Measurements from ENCODE around the gene LIF. TPM values are rescaled to one million over a fixed set of nuclear protein-coding genes. Genes with fewer than 3 reads are reported as not detected.
"Not testable (repeated sequence)": the region's sequence is repeated elsewhere in the genome, so short reads cannot be mapped to it uniquely, and the experiment has no call there.

LIF gene
- total RNA-seq, 2 experiments from 2014 or later, result 176 to 189 TPM

DNA sequence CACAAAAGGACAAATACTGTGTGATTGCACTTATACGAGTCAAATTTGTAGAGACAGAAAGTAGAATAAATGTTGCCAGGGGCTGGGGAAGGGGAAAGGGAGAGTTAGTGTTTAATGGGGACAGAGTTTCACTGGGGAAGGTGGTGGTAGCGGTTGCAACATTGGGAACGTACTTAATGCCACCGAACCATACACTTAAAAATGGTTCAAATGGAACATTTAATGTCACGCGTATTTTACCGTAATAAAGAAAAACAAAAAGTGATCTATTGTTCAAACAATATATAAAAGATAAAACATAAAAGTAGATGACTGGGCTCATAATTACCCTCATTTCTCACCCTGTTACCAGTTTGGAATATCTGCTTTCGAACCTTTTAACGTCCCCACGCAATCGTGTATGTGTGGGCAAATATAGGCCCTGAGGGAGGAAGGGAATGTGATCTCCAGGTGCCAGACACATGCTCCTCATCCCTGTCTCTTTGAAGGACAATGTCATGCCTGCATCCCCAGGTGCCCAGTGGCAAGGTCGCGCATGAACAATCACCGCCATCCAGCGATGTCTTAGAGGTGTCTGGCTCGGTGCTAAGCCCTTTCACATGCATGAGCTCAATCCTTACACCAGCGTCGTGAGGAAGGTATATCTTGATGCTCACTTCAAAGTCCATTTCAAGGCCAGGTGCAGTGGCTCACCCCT, 35.3 kb downstream of the LIF start:
- Mint-ChIP-seq H3K27me3 (no peaks in the 10 kb centered on the region), H3K9me3 (no peaks in the 10 kb centered on the region), H3K27ac (no peak overlapping the region), H3K4me1 (ENCODE audit: low read depth) (peaks cover 13% of the 10 kb centered on the region), H3K4me3 (no peak overlapping the region), H3K36me3 (no peaks in the 10 kb centered on the region)
- intact Hi-C loops (cut with micrococcal nuclease), result no loop called here
- no peak for DNase-seq
- CTCF ChIA-PET, result no interaction called here
- POLR2A ChIA-PET, result no interaction called here

DNA sequence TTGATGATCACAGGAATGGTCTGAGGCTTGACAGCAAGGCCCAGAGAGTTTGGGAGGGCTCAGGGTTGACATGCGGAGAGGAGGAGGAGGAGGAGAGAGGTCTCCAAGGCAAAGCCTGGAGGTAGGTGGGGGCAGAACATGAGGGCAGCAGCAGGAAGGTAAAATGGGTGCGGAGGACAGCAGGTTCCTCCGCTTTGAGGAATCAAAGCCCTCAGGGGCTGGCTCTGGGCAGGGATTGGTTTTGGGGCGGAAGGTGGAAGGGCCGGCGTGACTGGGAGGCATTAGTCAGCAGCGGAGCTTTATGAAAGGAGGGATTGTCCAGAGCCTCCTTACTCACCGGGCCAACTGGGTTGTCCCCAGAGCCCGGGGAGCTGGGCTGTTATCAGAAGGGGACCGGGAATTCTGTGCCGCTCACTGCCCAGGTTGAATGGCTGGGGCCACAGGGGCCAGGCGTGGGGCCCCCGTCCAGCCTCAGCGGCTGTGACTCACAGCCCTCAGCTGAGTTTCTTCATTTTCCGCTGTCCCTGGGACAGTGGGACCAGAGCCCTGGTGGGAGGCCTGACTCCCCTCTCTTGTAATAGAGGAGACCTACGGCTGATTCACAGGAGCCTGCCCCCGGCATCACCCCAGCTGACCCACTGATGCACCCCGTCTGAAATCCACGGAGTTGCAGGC, 36.2 kb downstream of the LIF start:
- no peak overlapping the region for H3K4me3 Mint-ChIP-seq
- no peak for DNase-seq
- intact Hi-C loops (cut with micrococcal nuclease), result no loop called here
- ChIA-PET POLR2A (no interaction called here), CTCF (no interaction called here)
- no peaks in the 10 kb centered on the region for H3K36me3 Mint-ChIP-seq
- H3K4me1 Mint-ChIP-seq (ENCODE audit: low read depth), result peaks cover 13% of the 10 kb centered on the region
- H3K27me3 Mint-ChIP-seq, result no peaks in the 10 kb centered on the region
- H3K27ac Mint-ChIP-seq, result no peak overlapping the region
- no peaks in the 10 kb centered on the region for H3K9me3 Mint-ChIP-seq

DNA sequence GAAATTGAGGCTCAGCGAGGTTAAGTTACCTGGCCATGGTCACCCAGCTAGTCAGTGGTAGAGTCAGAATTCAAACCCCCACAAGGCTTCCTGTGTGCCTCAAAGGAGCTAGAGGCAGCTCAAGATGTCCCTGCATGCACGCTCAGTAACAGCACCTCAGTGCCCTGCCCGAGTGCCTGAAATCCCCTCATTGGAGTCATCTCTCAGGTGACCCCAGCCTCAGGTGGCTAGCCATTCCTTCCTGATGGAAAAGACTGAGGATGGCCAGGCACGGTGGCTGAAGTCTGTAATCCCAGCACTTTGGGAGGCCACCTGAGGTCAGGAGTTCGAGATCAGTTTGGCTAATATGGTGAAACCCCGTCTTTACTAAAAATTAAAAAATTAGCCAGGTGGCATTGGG, 36.9 kb downstream of the LIF start:
- POLR2A ChIA-PET, result no interaction called here
- Mint-ChIP-seq H3K36me3 (no peaks in the 10 kb centered on the region), H3K27me3 (no peaks in the 10 kb centered on the region), H3K27ac (no peak overlapping the region), H3K9me3 (no peaks in the 10 kb centered on the region), H3K4me3 (no peak overlapping the region), H3K4me1 (ENCODE audit: low read depth) (peaks cover 13% of the 10 kb centered on the region)
- no peak for DNase-seq
- intact Hi-C loops (cut with micrococcal nuclease), result no loop called here
- CTCF ChIA-PET, result no interaction called here

DNA sequence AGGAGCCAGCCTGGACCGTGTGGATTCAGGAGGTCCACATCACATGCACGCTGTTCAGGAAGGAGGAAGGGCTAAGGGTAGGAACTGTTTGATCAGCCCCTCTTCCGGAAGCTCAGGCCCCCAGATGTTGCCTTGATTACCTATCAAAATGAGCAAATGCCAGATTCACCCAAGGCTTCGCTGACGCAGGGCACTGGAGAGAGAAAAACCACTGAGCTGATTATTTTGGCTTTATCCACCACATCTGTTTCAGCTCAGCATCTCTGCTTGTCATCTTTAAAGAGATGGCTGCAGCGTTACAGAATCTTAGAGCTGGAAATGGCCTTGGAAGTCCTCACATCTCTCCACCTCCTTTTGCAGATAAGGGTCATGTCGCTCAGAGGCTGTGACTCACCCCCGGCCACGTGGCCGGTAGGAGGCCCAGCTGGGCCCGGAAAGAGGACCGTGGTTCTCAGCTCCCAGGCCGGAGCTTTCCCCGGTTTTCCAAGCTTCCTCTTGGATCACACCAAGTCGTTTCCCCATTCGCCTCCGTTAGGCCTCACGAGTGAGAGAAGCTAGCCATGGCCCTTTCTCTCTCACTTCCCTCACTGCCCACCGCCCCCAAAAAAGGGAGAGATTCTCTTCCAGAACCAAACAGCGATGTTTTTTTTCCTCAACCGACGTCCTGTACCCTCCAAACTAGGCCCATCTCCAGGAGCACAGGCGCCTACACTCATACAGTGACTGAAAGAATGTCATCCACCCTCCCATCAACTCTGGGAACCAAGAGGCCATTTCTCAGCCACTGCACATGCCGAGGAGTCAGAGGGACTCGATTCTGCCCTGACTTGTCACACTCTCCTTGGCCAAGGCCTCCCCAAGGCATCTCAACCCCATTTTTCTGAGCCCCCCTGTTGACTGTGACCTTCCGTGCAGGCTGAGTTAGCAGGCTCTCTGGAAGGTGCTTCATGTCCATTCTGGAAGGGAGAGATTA, 37.6 kb downstream of the LIF start:
- H3K4me1 Mint-ChIP-seq (ENCODE audit: low read depth), result peaks cover 13% of the 10 kb centered on the region
- no peaks in the 10 kb centered on the region for H3K27me3 Mint-ChIP-seq
- intact Hi-C loops (cut with micrococcal nuclease), result no loop called here
- no peak overlapping the region for H3K4me3 Mint-ChIP-seq
- H3K9me3 Mint-ChIP-seq, result no peaks in the 10 kb centered on the region
- H3K27ac Mint-ChIP-seq, result peak overlapping the region; percentile 9
- no peak for DNase-seq
- ChIA-PET CTCF (interaction anchor here (1.0 to 1.3 kb wide), 2 partner anchors 9 to 100 kb away, joined by 3 read pairs; no protein-coding TSS in a partner anchor), POLR2A (interaction anchor here (0.7 kb wide), 1 partner anchor 21 kb away, joined by 3 read pairs; no protein-coding TSS in a partner anchor)
- H3K36me3 Mint-ChIP-seq, result no peaks in the 10 kb centered on the region

DNA sequence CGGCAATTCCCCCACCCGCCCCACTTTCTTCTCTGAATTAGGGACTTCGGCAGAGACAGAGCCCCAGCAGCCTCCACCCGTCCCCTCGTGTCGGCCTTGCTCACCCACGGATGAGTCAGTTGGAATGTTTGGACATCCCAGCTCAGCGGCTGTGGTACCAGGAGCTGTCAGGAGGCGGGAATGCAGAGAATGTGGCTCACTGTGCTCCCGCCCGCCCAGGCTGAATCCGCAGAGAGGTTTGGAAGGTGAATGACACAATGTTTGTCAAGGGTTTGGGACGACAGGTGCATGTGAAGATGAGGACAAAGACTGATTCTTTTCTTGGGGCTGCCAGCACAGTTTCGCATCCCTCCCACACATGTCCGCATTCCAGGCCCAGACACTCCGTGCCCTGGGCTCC, 39.6 kb downstream of the LIF start:
- Mint-ChIP-seq H3K9me3 (no peaks in the 10 kb centered on the region), H3K27ac (no peak overlapping the region), H3K36me3 (no peaks in the 10 kb centered on the region), H3K27me3 (no peaks in the 10 kb centered on the region), H3K4me1 (ENCODE audit: low read depth) (no peaks in the 10 kb centered on the region), H3K4me3 (no peak overlapping the region)
- ChIA-PET POLR2A (no interaction called here), CTCF (no interaction called here)
- intact Hi-C loops (cut with micrococcal nuclease), result no loop called here
- no peak for DNase-seq

DNA sequence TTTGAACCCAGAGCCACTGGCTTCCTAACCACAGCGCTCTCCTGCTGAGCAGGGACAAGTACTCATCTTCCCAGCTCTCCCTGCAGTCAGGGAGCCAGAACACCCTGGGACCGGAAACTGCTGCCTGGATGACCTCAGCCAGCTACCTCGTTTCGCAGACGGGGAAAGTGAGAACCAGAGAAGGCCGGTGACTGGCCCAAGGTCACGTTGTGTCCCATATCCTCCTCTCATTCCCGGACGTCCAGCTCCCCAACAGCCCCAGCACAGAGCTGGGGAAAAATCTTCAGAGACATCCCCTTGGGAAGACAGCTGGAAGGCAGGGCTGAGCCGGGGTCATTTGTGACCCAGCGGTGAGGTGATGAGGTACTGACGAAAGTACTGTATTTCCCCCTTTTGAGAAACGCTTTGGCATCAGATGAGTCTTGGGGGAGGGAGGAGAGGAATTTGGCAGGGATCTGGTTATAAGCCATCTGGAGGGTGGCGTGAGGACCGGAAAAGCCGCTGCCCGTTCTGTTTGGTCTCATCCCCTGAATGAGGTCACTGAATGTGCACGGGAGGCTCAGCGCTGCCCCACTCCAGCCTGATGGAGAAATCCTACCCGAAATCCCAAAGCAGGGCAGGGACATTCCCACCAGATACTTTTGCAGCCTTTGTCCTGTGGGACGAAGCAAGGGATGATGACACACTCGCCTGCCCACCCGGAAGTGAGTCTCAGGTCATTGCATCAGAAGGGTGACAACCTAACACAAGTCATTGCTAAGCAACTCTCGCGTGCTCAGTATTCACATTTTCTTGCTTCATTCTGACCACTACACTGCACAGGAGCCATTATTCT, 41.1 kb downstream of the LIF start:
- Mint-ChIP-seq H3K27me3 (no peaks in the 10 kb centered on the region), H3K36me3 (no peaks in the 10 kb centered on the region), H3K9me3 (no peaks in the 10 kb centered on the region), H3K4me3 (no peak overlapping the region), H3K4me1 (ENCODE audit: low read depth) (no peaks in the 10 kb centered on the region), H3K27ac (no peak overlapping the region)
- ChIA-PET POLR2A (interaction anchor here (1.0 kb wide), 1 partner anchor 14 kb away, joined by 3 read pairs; no protein-coding TSS in a partner anchor), CTCF (interaction anchor here (0.9 kb wide), 1 partner anchor 23 kb away, joined by 3 read pairs; no protein-coding TSS in a partner anchor)
- intact Hi-C loops (cut with micrococcal nuclease), result no loop called here
- DNase-seq, result no peak

DNA sequence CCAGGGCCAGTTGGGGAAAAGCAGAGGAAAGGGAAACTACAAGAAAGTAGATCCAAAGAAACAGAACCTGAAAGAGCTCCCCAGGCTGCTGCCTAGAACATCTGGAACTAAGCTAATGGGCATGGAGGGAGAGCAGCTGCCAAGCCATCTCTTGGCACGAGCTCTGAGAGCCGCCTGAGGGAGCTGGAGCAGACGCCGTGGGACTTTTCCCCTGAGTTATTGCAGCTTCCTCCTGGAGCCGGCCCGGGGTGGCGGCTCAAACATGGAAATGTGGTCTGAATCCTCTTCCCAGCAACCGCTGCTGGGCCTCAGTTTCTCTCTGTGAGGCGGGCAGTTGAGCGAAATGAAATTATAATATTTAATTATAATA, 41.8 kb downstream of the LIF start:
- Mint-ChIP-seq H3K4me1 (ENCODE audit: low read depth) (peaks cover under 1% of the 10 kb centered on the region), H3K4me3 (no peak overlapping the region), H3K27me3 (no peaks in the 10 kb centered on the region), H3K27ac (no peak overlapping the region), H3K36me3 (no peaks in the 10 kb centered on the region), H3K9me3 (no peaks in the 10 kb centered on the region)
- POLR2A ChIA-PET, result interaction anchor here (1.0 kb wide), 1 partner anchor 13 kb away, joined by 3 read pairs; no protein-coding TSS in a partner anchor
- intact Hi-C loops (cut with micrococcal nuclease), result no loop called here
- DNase-seq, result no peak
- CTCF ChIA-PET, result interaction anchor here (0.9 kb wide), 1 partner anchor 22 kb away, joined by 3 read pairs; no protein-coding TSS in a partner anchor

DNA sequence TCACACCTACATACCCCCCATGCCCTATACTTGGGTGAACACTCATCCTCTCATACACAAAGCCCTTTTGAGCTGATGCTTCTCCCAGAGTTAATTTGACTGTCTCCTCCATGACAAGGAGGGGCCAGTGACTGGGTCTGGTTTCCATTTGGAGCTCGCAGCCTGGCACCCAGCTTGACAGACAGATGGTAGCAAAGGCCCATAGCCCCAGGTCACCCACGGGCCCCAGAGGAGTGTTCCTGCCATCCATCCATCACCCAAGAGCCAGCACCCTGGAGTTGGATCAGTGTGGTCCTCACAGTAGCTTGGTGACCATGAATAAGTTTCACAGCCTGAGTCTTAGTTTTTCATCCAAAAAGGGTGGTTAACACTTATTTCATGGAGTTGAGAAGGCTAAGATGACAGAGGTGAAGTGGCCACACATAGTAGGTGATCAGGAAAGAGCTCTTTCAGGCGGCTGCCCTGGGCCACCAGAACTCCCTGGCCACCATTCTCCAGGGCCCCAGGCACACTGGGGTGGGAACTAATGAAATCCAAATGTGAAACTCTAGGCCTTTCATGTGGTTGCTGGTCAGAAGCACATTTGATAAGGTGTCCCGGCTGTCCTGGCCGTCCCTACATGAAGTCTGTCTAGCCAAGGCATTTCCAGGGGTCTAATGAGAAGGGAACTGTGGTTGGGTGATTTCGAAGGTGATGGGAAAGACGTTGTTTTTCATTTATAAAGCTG, 42.4 kb downstream of the LIF start:
- POLR2A ChIA-PET, result no interaction called here
- intact Hi-C loops (cut with micrococcal nuclease), result no loop called here
- no peak for DNase-seq
- CTCF ChIA-PET, result interaction anchor here (0.9 kb wide), 1 partner anchor 21 kb away, joined by 3 read pairs; no protein-coding TSS in a partner anchor
- Mint-ChIP-seq H3K36me3 (no peaks in the 10 kb centered on the region), H3K9me3 (no peaks in the 10 kb centered on the region), H3K27ac (no peak overlapping the region), H3K27me3 (no peaks in the 10 kb centered on the region), H3K4me3 (no peak overlapping the region), H3K4me1 (ENCODE audit: low read depth) (peaks cover 6% of the 10 kb centered on the region)

DNA sequence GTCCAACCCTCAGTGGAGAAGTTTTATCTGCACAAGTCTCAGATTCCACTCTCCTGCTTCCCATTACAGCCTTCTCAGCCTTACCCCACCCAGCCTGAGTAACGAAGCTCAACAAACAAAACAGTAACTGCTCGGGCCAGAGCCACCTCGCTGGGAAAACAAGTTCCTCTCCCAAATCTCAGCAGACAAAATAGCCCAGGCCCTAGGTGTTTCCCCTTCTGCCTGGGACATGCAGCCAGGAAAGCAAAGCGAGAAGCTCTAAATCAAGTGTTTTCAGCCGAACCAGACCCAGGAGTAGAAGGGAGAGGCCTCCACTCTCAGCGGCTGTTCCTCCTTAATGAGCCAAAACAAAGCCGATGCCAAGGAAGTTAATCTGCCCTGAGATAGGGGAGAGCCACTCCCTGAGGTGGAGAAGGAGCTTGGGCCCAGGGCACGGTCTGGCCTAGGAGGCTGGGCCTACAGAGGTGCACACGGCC, 44.0 kb downstream of the LIF start:
- Mint-ChIP-seq H3K9me3 (no peaks in the 10 kb centered on the region), H3K36me3 (no peaks in the 10 kb centered on the region), H3K27me3 (no peaks in the 10 kb centered on the region), H3K27ac (no peak overlapping the region), H3K4me3 (no peak overlapping the region), H3K4me1 (ENCODE audit: low read depth) (peaks cover 18% of the 10 kb centered on the region)
- intact Hi-C loops (cut with micrococcal nuclease), result no loop called here
- ChIA-PET POLR2A (interaction anchor here (1.0 kb wide), 1 partner anchor 42 kb away, joined by 3 read pairs; no protein-coding TSS in a partner anchor), CTCF (interaction anchor here (2.0 kb wide), 1 partner anchor 94 kb away, joined by 6 read pairs; no protein-coding TSS in a partner anchor)
- no peak for DNase-seq

DNA sequence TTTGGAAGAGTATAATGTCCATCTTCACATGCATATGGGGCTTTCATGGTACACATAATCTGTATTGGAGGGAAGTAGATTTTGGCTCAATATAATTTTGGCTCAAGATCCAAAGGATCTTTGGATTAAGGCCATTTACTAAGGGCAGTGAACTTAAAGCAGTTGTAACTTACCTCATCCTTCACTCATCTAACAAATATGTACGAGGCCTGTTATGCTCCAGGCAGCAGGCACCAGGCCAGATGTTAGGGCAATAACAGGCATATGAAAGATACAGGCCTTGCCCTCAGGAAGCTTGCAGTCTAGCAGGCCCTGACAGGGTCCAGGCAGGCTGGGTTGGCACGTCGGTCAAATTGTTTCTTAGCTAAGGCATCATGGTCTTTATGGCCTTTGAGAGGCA, 44.6 kb downstream of the LIF start:
- Mint-ChIP-seq H3K4me1 (ENCODE audit: low read depth) (peaks cover 23% of the 10 kb centered on the region), H3K27me3 (no peaks in the 10 kb centered on the region), H3K27ac (no peak overlapping the region), H3K4me3 (no peak overlapping the region), H3K9me3 (no peaks in the 10 kb centered on the region), H3K36me3 (no peaks in the 10 kb centered on the region)
- DNase-seq, result no peak
- CTCF ChIA-PET, result interaction anchor here (0.6 to 2.0 kb wide), 2 partner anchors 93 to 94 kb away, joined by 3 to 6 read pairs; no protein-coding TSS in a partner anchor
- intact Hi-C loops (cut with micrococcal nuclease), result no loop called here
- POLR2A ChIA-PET, result interaction anchor here (1.0 kb wide), 1 partner anchor 42 kb away, joined by 3 read pairs; no protein-coding TSS in a partner anchor

DNA sequence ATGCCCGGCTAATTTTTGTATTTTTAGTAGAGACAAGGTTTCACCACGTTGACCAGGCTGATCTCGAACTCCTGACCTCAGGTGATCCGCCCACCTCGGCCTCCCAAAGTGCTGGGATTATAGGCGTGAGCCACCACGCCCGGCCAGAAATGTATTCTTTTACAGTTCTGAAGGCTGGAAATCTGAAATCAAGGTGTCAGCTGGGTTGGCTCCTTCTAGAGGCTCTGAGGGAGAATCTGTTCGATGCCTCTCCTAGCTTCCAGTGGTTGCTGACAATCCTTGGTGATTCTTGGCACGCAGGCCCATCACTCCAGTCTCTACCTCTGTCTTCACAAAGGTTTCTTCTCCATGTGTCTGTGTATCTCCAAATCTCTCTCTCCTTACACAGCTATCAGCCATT, 45.7 kb downstream of the LIF start:
- DNase-seq; POLR2A ChIA-PET; intact Hi-C loops (cut with micrococcal nuclease); H3K36me3 Mint-ChIP-seq; H3K4me3 Mint-ChIP-seq; H3K27me3 Mint-ChIP-seq; H3K9me3 Mint-ChIP-seq; H3K27ac Mint-ChIP-seq: not testable (repeated sequence)
- CTCF ChIA-PET, result interaction anchor here (1.1 kb wide), 1 partner anchor 24 kb away, joined by 3 read pairs; no protein-coding TSS in a partner anchor
- peaks cover 34% of the 10 kb centered on the region for H3K4me1 Mint-ChIP-seq (ENCODE audit: low read depth)
